HG03103 (cell line): ENCODE measurements around the gene RBM26.

Experiments
- ATAC-seq: cut with Tn5 transposase; IDR thresholded peaks from one replicate; pipeline ENCODE4 v1.9.1; 2021; ENCODE audit warnings: low read depth; ENCODE audit not compliant: unreplicated experiment

Gene RBM26

DNA sequence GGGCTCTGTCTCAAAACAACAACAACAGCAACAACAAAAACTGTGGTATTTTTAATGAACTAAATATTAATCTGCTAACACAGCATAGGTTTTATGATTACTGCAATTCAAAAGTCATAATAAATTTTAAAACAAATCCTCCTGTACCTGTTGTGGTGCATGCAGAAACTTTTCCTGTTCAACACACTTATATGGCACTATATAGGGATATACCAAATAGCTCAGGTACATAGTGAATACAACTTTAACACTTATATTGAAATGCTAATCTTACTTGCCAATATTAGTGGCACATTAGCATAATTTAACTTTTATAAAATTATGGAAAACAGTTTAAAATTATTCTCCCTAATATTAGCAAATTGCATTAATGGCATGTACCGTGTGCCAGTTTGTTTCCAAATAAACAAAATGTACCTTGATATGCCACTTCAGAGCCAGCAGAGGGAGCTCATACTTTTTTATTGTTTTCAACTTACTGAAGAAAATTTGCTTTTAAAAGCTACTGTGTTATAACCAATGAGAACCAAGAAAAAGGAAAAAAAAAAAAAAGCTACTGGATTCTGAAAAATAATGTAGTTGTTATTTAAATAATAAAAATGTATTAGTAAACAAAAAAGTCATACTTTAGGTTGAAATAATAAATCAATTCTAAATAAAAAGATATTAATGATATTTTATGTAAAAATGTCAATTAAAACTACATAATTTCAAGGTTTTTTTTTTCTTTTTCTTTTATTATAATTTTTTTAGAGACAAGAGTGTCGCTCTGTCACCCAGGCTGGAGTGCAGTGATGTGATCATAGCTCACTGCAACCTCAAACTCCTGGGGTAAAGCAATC is 18.0 kb upstream of the RBM26 start:
- ATAC-seq, result no peak

DNA sequence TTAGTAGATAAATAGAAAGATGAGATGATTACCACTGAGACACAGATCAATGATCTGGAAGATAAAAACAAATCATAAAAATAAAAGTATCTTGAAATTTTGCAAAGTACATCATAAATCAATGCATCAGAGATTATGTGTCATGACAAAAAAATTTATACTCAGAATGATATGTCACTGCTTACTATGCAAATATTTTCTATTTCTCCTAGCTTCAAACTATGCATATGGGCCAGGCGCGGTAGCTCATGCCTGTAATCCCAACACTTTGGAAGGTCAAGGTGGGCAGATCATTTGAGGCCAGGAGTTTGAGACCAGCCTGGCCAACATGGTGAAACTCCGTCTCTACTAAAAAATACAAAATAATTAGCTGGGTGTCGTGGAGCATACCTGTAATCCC is 17.3 kb upstream of the RBM26 start:
- ATAC-seq, result no peak

DNA sequence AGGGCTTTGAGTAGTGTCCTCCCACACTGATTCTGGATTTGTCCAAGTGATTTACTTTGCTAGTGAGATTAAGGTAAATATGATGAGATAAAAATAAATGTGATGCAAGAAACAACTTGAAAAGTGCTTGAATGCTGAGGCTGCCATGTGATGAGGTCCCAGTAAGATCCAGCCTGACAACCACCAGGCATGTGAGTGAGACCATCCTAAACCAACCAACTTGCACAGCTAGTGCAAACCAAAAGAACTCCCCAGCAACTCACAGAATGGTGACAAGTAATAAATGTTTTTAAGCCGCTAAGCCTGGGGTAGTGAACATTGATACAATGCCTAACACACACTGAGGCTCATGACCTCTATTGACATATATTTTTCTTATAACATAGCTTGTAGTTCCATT is 13.3 kb upstream of the RBM26 start:
- no peak for ATAC-seq

DNA sequence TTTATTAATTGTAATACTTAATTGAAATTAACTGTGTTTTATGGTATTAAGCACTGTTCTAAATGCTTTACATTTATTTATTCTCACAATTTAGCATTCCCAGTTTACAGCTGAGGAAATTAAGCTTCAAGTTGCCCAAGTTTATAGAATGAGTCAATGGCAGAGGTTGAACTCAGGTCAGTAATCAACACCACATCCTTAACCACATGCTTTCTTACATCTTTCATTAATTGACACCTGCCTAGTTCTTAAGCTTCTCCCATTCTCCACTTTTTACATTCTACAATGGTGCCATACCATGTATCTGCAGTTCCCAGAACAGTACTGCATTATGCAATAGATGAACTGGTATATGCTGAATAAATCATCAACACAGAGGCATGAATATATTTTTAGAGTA is 11.7 kb upstream of the RBM26 start:
- no peak for ATAC-seq

DNA sequence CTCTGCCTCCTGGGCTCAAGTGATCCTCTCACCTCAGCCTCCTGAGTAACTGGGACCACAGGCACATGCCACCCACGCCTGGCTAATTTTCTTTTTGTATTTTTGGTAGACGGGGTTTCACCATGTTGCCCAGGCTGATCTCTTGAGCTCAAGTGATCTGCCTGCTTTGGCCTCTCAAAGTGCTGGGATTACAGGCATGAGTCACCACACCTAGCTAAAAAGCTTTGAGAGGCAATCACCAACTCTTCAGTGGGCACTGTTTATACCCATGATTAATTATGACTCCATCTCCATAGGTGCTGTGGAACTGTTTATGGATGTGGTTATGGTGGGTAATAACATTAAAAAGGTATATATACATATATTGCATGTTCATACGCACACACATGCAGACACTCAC is 7.5 kb upstream of the RBM26 start:
- no peak for ATAC-seq

DNA sequence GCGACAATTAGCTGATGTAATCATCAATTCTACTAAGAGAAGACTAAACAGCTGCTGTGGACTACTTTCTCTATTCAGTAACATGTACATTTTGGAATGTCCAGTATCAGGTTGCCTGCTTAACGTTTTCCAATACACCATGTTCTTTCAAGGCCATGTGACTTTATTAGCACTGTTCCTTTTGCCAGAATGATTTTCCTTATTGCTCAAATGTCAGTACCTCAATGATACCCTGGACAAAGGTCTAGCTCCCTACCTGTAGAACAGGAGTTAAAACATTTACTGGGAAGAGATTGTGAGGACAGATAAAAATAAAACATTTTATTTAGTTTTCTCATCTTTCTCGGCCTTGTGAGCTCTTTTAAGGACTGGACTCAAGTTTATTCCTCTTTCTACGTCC is 3.8 kb upstream of the RBM26 start:
- no peak for ATAC-seq

DNA sequence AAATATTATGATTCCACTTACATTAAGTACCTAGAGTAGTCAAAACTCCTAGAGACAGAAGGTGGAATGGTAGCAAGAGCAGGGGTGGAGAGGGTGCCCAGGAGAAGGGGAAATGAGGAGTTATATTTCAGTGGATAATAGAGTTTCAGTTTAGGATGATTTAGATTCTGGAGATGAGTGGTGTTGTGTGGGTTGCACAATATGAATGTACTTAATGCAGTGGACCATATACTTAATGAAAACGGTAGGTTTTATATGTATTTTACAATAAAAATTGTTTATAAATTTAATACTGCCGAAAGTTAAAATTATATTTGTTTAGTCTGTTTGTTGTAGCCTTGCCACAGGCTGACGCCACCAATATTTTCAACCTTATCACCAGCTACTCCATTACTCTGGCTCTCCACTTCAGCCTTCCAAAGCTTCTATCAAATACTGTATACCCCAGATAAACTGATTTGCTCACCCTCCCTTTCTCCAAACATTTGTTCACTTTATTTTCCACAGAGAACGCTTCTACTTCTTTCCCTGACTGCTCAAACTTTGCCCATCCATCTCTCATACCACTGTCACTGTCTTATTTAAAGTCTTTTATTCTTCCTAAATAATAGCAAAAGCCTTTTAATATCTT is 1.4 kb upstream of the RBM26 start:
- ATAC-seq, result no peak

DNA sequence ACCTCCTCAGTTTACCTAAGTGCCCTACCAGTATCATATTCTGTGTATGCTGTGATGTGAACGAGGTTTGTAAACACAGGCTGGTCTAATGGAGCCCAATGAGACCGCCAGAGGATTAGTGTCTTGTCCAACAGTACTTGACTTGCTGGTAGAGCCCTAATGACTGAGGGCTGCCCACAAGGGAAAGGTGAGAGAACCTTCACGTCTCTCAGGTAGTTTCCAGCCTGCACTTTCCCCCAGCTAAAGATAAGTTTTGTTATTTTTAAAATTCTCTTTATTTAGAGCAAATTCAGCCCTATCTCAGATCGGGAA is 498 bp upstream of the RBM26 start:
- ATAC-seq, result peak; percentile 25

DNA sequence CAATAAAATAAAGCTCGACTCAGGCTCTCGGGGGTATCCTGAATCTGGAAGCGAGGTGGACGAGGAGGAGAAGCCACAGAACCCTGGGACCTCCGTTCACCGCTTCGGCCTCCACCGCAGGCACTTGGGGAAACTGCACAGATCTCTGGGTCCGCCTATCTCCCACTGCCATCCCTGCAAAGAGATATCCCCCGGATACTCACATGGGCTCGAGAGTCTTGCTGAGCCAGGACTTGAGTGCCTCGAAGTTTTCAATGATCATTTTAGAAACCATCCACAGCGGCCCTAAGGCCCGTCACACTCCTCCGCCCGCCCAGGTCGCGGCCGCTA is 589 bp downstream of the RBM26 start:
- ATAC-seq, result peak; percentile 34

DNA sequence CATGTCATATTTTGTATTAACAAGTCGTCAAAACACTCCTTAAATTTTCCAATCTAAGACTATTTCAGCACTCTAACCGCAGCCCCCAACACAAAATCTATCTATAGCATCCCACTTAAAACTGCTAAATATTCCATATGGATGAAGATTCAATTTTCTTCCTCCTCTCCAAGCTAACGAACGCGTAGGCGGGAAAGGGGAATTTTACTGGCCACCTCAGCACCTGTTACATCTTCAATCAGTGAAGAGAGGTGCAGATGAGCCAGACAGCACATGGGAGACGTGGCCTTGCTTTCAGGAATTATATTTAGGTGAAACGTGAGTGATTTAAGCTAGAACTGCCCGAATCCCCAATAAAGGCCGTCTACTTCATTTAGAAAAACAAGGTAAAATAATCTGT is 1.1 kb downstream of the RBM26 start:
- ATAC-seq, result no peak

DNA sequence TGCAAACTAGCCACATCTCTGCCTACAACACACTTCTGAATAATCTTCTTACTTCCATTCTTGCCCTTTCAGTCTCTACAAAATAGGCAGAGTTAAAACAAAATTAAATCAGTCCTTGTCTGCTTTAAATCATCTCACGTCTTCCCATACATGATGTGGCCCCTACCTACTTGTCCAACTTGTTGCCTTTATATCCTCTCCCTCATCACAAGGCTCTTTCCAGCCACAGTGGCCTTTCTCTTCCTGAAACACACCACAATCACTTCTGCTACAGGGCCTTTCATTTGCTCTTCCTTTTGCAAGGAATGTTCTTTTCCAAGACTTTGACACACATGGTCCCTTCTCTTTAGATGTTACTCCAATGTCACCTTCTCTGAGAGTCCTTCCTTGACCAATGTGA is 1.7 kb downstream of the RBM26 start:
- no peak for ATAC-seq

DNA sequence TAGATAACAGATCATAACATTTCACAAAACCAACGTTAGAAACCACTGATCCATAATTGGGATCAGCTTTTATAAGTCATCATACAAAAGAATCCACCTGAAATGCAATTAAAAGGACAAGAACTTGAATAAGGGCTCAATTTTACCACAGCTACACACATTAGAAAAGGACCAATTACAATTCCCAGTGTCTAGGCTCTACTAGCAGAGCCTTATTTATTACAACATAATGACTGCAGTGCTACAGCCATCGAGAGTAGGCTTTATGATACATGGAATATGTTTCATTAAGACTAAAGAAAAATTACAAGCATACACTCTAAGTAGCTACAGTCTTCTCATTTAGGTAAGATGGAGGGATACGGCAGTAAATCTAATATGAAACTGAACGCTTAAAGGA is 2.9 kb downstream of the RBM26 start:
- no peak for ATAC-seq

DNA sequence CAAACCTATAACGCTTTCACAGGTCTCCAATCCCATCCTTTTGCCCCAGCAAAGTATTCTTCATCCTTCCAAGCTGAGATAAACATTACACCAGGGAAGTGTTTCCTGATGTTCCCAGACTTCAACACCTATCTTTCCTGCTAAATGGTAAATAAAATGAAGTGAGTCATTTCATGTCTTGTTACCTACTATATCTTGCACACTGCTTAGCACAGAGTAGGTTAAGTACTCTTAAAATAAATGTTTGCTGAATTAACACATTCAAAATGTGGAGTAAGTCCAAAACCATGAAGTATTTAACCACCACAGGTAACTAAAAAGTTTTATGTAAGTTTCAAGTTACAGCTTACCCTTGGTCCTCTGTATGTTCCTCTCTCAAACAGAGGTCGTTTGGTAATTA is 3.4 kb downstream of the RBM26 start:
- ATAC-seq, result no peak

DNA sequence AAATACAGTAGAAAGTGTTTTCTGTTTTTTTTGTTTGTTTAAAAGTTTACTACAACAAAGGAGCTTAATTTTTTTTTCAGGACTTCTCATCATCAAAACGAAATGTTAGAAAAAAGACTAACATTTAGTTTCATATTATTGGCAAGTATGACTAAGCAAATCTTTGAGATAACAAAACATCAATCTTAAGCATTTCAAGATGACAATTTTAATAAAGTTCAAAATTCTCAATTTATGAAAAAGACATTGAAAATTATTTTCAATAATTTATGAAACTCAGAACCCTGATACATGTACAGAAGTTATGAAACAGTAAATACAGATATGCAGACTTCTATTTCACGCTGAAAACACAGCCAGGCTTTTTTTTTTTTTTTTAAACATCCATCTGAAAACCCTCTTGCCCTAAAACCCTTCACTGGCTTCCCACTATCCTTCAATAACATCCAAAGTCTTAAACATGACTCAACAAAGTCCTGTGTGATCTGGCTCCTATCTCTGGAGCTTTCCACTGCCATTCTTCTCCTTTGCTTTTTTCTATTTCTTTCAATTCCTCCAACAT is 3.9 kb downstream of the RBM26 start:
- ATAC-seq, result no peak

DNA sequence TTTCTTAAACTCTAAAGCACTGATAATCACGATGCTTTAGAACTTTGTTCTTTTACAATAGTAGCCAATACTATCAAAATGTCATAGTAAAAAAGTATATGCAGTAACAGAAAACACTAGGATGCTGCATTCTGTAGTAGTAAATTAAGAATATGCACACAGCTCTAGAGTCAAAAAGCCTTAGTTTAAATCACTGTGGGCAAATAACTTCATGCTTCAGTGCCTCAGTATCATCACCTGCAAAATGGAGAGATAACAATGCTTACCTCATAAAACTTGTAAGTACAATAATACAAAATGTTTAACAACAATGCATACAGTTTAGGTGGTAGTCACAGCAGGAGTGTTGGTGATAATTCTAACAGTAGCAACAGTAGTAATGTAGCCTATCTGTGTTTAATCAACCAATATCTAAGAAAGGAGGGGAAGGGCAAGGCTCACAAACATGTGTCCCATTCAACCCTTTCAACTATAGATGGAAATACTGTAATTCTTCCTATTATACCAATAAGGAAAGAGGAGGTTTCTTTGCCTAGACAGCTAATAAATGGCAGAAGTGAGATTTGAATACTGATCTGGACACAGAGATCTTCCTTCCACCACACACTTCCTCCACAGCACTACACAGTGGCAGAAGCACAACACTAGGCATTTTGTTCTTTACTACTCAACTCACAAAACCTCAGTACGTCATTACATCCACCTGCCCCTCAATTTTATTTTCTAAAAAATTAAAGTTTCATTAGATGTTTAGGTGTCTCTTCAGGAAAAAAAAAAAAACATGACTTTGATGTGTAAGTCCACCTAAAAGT is 4.6 kb downstream of the RBM26 start:
- peak; percentile 39 for ATAC-seq

DNA sequence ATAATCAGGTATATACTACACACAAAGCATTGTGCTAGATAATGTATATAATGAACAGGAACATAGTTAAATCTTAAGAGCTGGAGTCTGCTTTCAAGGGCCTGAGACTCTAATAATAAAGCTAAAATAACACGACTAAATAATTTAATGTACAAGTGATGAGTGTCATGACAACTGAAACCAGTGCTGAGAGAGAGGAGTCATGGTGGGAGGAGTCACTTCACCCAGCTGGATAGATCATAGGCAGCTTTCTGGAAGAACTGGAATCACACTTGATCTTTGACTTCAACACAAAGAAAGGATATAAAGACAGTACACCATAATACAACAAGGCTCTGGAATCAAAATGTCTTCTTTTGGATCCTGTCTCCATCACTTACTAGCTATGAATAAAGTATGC is 7.1 kb downstream of the RBM26 start:
- no peak for ATAC-seq

DNA sequence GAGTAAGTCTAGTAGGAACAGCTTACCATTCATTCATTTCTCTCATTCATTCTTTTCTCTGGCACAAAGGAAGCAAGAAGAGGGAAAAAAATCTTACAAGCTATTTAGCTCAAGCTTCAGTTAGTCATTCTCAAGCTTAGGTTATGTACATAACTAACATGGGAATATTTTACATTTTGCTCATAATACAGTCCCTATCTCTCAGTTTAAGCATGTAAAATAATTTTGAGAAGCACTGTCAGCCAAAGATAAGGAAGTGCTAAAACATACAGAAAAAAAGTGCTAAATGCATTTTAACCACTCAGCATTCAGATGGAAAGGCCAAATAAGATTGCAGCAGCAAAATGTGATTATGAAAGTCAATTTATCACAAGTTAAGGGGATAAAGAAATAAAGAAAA is 7.9 kb downstream of the RBM26 start:
- ATAC-seq, result no peak

DNA sequence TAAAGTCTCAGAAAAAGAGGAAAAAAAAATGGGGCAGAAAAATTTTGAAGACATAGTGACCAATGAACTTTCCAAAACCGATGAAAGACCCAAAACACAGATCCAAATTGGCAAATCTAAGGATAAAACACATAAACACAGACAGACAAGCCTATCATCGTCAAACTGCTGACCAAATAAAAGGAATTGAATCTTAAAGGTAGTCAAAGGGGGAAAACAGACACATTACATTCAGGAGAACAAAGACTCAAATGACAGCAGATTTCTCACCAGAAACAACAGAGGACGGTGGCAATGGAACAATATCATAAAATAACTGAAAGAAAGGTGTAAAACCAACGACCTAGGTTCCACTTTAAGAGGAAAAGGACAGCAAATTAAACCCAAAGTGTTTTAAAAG is 10.2 kb downstream of the RBM26 start:
- no peak for ATAC-seq

DNA sequence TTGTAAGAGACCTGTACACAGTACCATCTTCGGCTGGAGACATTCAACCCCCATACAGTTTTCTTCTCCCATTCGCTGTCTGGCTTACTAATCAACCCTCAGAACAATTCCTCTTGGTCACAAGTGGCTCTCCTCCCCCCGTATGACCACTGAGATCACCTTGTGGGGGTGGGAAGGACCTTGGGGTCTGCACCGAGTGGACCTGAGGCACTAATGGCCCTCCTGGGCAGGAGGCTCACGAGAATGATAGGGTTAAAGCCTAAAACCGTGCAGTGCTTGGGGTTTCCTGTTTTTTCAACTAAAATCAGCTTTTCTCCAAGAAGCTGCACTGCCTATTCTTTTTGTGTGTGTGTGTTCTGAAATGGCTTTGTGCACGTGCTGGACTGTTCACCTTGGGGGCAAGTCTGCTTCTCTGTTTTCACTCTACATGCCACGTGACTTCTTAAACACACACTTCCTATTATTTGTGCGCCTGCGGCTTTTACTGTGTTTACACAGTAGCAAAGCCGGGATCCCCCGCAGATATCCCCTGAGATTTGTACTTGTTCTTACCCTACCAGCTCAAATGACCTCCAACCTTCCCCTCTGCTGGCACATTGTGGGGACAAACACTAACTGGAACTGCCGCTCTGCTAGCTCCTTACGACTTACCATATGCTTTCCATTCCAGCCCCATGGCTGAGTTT is 12.3 kb downstream of the RBM26 start:
- peak; percentile 63 for ATAC-seq

DNA sequence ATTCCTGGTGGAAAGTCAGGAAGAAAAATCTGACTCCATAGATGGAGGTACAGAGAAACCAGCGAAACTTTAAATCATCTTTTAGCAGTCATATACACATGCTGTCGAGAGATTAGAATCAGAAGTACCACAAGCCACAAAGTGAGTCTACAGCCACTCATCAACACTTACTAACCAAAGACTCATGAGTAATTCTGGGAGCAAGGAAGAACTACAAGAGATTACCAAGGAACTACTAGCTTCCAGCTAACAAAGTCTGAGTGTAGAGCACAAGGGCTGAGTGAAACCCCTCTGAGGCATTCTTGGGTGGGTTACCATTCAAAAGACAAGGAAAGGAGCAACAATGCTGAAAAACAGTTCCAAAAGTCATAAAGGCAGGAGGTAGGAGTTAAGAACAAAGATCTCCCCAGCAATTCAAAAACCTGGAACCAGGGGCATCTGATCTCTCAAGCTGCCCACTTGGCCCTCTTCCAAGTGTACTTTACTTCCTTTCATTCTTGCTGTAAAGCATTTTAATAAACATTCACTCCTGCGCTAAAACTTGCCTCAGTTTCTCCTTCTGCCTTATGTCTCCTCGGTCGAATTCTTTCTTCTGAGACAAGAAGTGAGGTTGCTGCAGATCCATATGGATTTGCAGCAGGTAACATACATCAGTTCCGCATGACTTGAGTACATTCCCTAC is 13.0 kb downstream of the RBM26 start:
- peak; percentile 43 for ATAC-seq
